Upper lobe of left lung (tissue), 4 donors: ENCODE data around the gene WDR76.

Source experiments
- CTCF ChIP-seq, 6 experiments: fragments of 450-650 bp in 4 of 6; fragments of 200-600 bp in 2 of 6; sonication (generic) in 2 of 6; IDR thresholded peaks; one replicate each; pipeline ENCODE4 v1.5.1; 2016 to 2019; ENCODE audit warnings: antibody characterized with exemption in 6 of 6
- POLR2A ChIP-seq, 4 donors: fragments of 450-650 bp; IDR thresholded peaks; one replicate each; pipeline ENCODE4 v1.5.1; 2016 to 2017; ENCODE audit warnings: antibody characterized with exemption in 4 of 4, mild to moderate bottlenecking in 2 of 4
- POLR2AphosphoS5 ChIP-seq, 2 donors: sonication (generic); formaldehyde crosslinking; IDR thresholded peaks; one replicate each; pipeline ENCODE4 v1.5.1; 2017; ENCODE audit warnings: antibody characterized with exemption in 2 of 2

- TF ChIP-seq CTCF (IDR thresholded peaks at IDR 0.05) (no peak), POLR2A (IDR thresholded peaks at IDR 0.05) (no peak), POLR2AphosphoS5 (IDR thresholded peaks at IDR 0.05) (no peak)
These were observed 28.0 kb downstream of the WDR76 start for GRCh38 chr15:43854801-43855200.
